HG02610 (cell line): ENCODE data around the gene ROCK2.

ENCODE experiments used
- ATAC-seq: cut with Tn5 transposase; IDR thresholded peaks from one replicate; pipeline ENCODE4 v1.9.1; 2021; ENCODE audit warnings: mild to moderate bottlenecking, moderate library complexity; ENCODE audit not compliant: unreplicated experiment

ROCK2 gene

GRCh38 chr2:11312770-11313471, 31.5 kb downstream of the ROCK2 start:
- no peak for ATAC-seq

- ATAC-seq: no peak
Measured at GRCh38 chr2:11311543-11311942, 32.9 kb downstream of the ROCK2 start.

- no peak for ATAC-seq
Measured at GRCh38 chr2:11310212-11310611, 34.2 kb downstream of the ROCK2 start.

GRCh38 chr2:11309706-11310105, 34.7 kb downstream of the ROCK2 start:
- ATAC-seq: no peak

- no peak for ATAC-seq
Measured at GRCh38 chr2:11307764-11308415, 36.5 kb downstream of the ROCK2 start.

GRCh38 chr2:11305958-11306357, 38.5 kb downstream of the ROCK2 start:
- no peak for ATAC-seq

GRCh38 chr2:11305338-11305737, 39.1 kb downstream of the ROCK2 start:
- no peak for ATAC-seq

GRCh38 chr2:11304476-11304875, 40.0 kb downstream of the ROCK2 start:
- no peak for ATAC-seq

- no peak for ATAC-seq
Measured at GRCh38 chr2:11303290-11304013, 41.0 kb downstream of the ROCK2 start.

GRCh38 chr2:11299439-11299838, 45.0 kb downstream of the ROCK2 start:
- no peak for ATAC-seq

GRCh38 chr2:11298592-11298991, 45.8 kb downstream of the ROCK2 start:
- ATAC-seq: no peak

- no peak for ATAC-seq
Measured at GRCh38 chr2:11296401-11296800, 48.0 kb downstream of the ROCK2 start.

- ATAC-seq: no peak
Measured at GRCh38 chr2:11292464-11293255, 51.8 kb downstream of the ROCK2 start.

GRCh38 chr2:11290713-11291112, 53.7 kb downstream of the ROCK2 start:
- no peak for ATAC-seq

- no peak for ATAC-seq
Measured at GRCh38 chr2:11290211-11290610, 54.2 kb downstream of the ROCK2 start.

- ATAC-seq: no peak
Measured at GRCh38 chr2:11288431-11288830, 56.0 kb downstream of the ROCK2 start.

- no peak for ATAC-seq
Measured at GRCh38 chr2:11286749-11287148, 57.7 kb downstream of the ROCK2 start.

GRCh38 chr2:11286323-11286722, 58.1 kb downstream of the ROCK2 start:
- ATAC-seq: no peak

GRCh38 chr2:11285499-11285898, 58.9 kb downstream of the ROCK2 start:
- no peak for ATAC-seq

GRCh38 chr2:11281186-11281585, 63.2 kb downstream of the ROCK2 start:
- ATAC-seq: no peak

- no peak for ATAC-seq
Measured at GRCh38 chr2:11280713-11281112, 63.7 kb downstream of the ROCK2 start.
